Right hindlimb (tissue), 1 donor: Measurements from ENCODE around the gene ARHGAP9.
A peak's percentile ranks its signal among the peaks of the same experiment; 100 is the strongest.
"Not testable (repeated sequence)": the region's sequence is repeated elsewhere in the genome, so short reads cannot be mapped to it uniquely, and the experiment has no call there.

Experiments
- DNase-seq: peaks from one replicate; pipeline ENCODE4 v3.0.0-alpha.2; 2018

ARHGAP9 gene

GRCh38 chr12:57517187-57517586 is 37.5 kb upstream of the ARHGAP9 start:
- DNase-seq = no peak

GRCh38 chr12:57516617-57517153 is 37.0 kb upstream of the ARHGAP9 start:
- no peak for DNase-seq

- no peak for DNase-seq
Measured at GRCh38 chr12:57515934-57516541, 36.4 kb upstream of the ARHGAP9 start.

DNA sequence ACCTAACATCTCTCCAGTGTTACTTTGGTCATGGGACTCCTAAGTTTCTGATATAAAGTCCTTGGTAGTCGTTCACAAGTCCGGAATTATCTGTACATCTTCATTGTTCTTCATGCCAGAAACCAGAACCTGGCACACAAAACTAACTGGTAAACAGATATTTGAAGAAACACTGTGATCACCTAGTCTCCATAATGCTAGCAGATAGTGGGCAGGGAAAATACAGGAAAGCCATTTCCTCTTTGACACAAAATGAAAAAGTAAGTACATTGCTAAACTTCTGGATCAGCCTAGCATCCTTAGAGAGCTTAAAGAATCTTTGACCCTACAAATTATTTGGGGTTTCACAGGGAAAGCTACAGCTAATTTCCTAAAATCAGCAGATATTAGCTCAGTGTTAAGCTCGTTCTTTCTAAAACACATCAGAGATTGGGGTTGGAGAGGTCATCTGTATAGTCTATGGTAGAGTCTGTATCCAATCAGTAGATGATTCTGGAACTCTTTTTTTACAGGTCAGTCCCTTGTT is 35.8 kb upstream of the ARHGAP9 start:
- DNase-seq = no peak

DNA sequence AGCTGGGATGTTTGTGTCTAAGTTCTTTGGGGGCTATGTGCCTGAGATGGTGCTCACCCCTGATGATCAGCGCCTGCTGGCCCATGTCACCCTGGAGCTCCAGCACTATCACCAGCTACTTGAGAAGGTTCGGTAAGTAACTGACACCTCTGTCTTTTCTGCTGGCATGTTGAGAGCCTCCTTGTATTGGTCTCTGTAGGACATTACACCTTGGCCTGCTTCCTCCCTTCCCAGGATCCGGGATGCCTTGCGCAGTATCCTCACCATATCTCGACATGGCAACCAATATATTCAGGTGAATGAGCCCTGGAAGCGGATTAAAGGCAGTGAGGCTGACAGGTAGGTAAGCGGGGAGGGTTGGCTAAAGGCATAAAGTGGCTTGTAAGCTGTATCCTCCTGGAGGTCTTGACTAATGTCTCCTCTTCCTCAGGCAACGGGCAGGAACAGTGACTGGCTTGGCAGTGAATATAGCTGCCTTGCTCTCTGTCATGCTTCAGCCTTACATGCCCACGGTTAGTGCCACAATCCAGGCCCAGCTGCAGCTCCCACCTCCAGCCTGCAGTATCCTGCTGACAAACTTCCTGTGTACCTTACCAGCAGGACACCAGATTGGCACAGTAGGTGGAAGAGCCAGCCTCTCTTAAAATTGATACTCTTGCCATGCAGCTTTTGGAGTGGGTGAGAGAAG is 35.2 kb upstream of the ARHGAP9 start:
- no peak for DNase-seq

GRCh38 chr12:57514246-57514645 is 34.6 kb upstream of the ARHGAP9 start:
- not testable (repeated sequence) for DNase-seq

- not testable (repeated sequence) for DNase-seq
Measured at GRCh38 chr12:57513677-57514076, 34.0 kb upstream of the ARHGAP9 start.

GRCh38 chr12:57513266-57513665 is 33.6 kb upstream of the ARHGAP9 start:
- no peak for DNase-seq

DNA sequence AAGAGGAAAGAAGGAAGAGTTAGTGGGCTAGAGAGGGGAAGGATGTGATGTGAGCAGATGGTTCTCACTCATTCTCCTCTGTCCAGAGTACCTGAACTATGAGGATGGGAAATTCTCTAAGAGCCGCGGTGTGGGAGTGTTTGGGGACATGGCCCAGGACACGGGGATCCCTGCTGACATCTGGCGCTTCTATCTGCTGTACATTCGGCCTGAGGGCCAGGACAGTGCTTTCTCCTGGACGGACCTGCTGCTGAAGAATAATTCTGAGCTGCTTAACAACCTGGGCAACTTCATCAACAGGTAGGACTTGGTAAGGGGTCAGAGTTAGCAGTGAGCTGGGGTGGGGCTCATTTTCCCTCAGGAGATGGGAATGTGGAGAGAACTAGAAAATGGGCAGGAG is 33.0 kb upstream of the ARHGAP9 start:
- no peak for DNase-seq

GRCh38 chr12:57511588-57512325 is 32.1 kb upstream of the ARHGAP9 start:
- no peak for DNase-seq

- no peak for DNase-seq
Measured at GRCh38 chr12:57511161-57511560, 31.5 kb upstream of the ARHGAP9 start.

DNA sequence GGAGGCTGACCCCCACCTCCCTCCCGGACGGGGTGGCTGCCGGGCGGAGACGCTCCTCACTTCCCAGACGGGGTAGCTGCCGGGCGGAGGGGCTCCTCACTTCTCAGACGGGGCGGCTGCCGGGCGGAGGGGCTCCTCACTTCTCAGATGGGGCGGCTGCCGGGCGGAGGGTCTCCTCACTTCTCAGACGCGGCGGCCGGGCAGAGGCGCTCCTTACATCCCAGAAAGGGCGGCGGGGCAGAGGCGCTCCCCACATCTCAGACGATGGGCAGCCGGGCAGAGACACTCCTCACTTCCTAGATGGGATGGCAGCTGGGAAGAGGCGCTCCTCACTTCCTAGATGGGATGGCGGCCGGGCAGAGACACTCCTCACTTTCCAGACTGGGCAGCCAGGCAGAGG is 28.1 kb upstream of the ARHGAP9 start:
- not testable (repeated sequence) for DNase-seq

DNA sequence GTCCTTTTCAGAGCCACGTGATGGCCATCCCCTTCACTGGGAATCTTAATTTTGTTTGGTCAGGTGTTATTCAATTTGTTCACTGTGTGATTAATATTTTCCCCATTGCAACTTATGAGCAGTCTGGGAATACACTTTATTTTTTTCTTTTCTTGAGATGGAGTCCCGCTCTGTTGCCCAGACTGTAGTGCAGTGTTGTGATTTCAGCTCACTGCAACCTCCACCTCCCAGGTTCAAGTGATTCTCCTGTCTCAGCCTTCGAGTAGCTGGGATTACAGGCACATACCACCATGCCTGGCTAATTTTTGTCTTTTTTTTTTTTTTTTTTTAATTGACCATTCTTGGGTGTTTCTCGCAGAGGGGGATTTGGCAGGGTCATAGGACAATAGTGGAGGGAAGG is 26.9 kb upstream of the ARHGAP9 start:
- DNase-seq = not testable (repeated sequence)

- DNase-seq = not testable (repeated sequence)
Measured at GRCh38 chr12:57502311-57502969, 22.8 kb upstream of the ARHGAP9 start.

GRCh38 chr12:57500213-57500612 is 20.5 kb upstream of the ARHGAP9 start:
- DNase-seq = no peak

DNA sequence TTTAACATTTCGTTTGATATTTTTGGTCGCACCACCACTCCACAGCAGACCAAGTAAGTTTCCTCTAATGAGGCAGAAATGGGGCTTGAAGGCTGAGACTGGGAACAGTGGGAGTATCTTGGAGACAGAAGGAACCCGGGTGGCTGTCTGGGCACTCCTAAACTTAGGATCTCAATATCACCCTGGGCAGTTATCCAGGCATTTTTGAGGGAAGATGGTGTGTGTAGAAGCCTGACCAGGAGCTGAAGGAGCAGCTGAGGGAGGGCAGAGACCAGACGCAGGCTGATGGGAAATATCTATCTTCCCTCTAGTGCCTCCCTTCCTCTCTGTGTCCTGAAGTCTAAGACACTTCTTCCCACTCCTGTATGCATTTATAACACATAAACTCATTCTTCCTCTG is 18.9 kb upstream of the ARHGAP9 start:
- no peak for DNase-seq

DNA sequence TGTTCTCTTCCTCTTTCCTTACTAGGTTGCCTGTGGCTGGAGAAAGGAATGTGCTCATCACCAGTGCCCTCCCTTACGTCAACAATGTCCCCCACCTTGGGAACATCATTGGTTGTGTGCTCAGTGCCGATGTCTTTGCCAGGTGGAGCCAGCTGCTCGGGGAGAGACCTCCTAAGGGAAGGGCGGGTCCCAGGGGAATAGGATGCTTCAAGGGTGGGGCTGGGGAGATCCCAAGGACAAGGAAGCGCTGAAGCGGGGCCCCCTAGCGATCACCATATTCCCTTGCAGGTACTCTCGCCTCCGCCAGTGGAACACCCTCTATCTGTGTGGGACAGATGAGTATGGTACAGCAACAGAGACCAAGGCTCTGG is 18.5 kb upstream of the ARHGAP9 start:
- peak; percentile 25 for DNase-seq

- no peak for DNase-seq
Measured at GRCh38 chr12:57497223-57498131, 17.8 kb upstream of the ARHGAP9 start.

DNA sequence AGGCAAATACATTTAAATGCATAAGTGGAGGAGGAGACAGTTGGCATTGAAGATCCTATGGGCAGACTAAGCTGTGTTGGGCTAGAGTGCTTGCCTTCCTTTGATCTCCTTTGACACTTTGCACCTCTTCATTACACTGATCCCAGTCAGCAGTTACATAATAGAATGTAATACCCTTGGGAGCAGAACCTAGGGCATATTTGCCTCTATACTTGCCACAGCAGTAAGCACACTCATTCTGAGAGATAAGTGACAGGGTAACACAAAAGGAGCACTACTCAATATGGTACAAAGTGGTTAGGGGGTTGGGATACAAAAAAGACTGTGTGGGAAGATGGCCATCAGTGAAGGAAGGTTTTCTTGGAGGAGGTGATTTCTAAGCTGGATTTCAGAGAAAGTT is 17.2 kb upstream of the ARHGAP9 start:
- DNase-seq = no peak

GRCh38 chr12:57495051-57495701 is 15.5 kb upstream of the ARHGAP9 start:
- DNase-seq = not testable (repeated sequence)
